HepG2 (cell line): ENCODE data around the gene MTURN. TPM values are rescaled to one million over a fixed set of nuclear protein-coding genes. Genes with fewer than 3 reads are reported as not detected.

ENCODE experiments used
- ATAC-seq: fragments of 200-7000 bp; cut with Tn5 transposase; 3 replicates; pipeline ENCODE4 v1.9.1; 2020; ENCODE audit warnings: mild to moderate bottlenecking, moderate library complexity
- BruUV-seq: library from RNA; stranded (reverse); fragments of 400-500 nt; replicated peaks from 2 replicates; lab custom pipeline; 2021; lab: Mats Ljungman, UMichigan
- CTCF ChIA-PET: fragments of 300-600 bp; formaldehyde crosslinking; extraction: SDS; loops from one replicate; lab custom pipeline; 2021; ENCODE audit warnings: low total read pairs, inconsistent platforms, low intra/inter-chr PET ratio; lab: Yijun Ruan, JAX
- POLR2A ChIA-PET: fragments of 350-600 bp; sonication (Branson Sonifier 250); formaldehyde crosslinking; loops from one replicate; lab custom pipeline; 2020; ENCODE audit warnings: antibody characterized with exemption, inconsistent platforms; lab: Yijun Ruan, JAX
- DNase-seq: peaks from one replicate; pipeline ENCODE4 v3.0.0-alpha.2; 2015; ENCODE audit warnings: low spot score
- FAIRE-seq: peaks from 3 replicates; lab custom pipeline; 2011; peaks lifted over from hg19 to GRCh38; lab: Jason Lieb, UNC
- H2AFZ ChIP-seq: one replicate; pipeline ENCODE4 v1.6.1; 2011; ENCODE audit warnings: low read length, inconsistent platforms
- H3K27ac ChIP-seq: fragments of 300-600 bp; 3 replicates; pipeline ENCODE4 v1.8.0; 2011; ENCODE audit warnings: mixed run types, mild to moderate bottlenecking, mixed read lengths, low read length, inconsistent platforms; ENCODE audit not compliant: insufficient read depth; ENCODE audit errors: extremely low read length
- H3K27me3 ChIP-seq, 2 experiments: fragments of 200-600 bp in 1 of 2; 2 replicates in 1 of 2; 3 replicates in 1 of 2; pipeline versions ENCODE4 v1.6.0 to v1.8.0; 2011; ENCODE audit warnings: low read length in 2 of 2, mild to moderate bottlenecking in 2 of 2, moderate library complexity in 2 of 2, inconsistent platforms in 1 of 2; ENCODE audit not compliant: insufficient read depth in 2 of 2, control insufficient read depth in 1 of 2
- H3K36me3 ChIP-seq, 2 experiments: fragments of 200-600 bp in 1 of 2; replicated peaks in 1 of 2; 2 replicates in 1 of 2; 3 replicates in 1 of 2; pipeline versions ENCODE4 v1.5.1 to v1.8.0; 2011; ENCODE audit warnings: low read length in 2 of 2, inconsistent platforms in 1 of 2; ENCODE audit not compliant: insufficient read depth in 2 of 2, control insufficient read depth in 1 of 2
- H3K4me1 ChIP-seq: 2 replicates; pipeline ENCODE4 v1.5.1; 2012; ENCODE audit warnings: low read length, inconsistent platforms; ENCODE audit not compliant: insufficient read depth
- H3K4me2 ChIP-seq: 2 replicates; pipeline ENCODE4 v1.6.0; 2011; ENCODE audit warnings: low read depth, low read length, inconsistent platforms
- H3K4me3 ChIP-seq, 3 experiments: fragments of 200-600 bp in 1 of 3; sonication (generic), shearing (Covaris generic) in 1 of 3; replicated peaks in 1 of 3; 2 replicates each; pipeline ENCODE4 v1.5.1; 2011 to 2016; ENCODE audit warnings: low read length in 3 of 3, inconsistent platforms in 2 of 3, low read depth in 2 of 3, mild to moderate bottlenecking in 2 of 3, control low read depth in 1 of 3, mixed read lengths in 1 of 3; ENCODE audit not compliant: insufficient read depth in 1 of 3
- H3K79me2 ChIP-seq: one replicate; pipeline ENCODE4 v1.6.1; 2011; ENCODE audit warnings: low read length, inconsistent platforms; ENCODE audit not compliant: insufficient read depth
- H3K9ac ChIP-seq: 2 replicates; pipeline ENCODE4 v1.6.0; 2011; ENCODE audit warnings: mild to moderate bottlenecking, low read depth, low read length, inconsistent platforms; ENCODE audit not compliant: insufficient read depth
- H3K9me3 ChIP-seq: 2 replicates; pipeline ENCODE4 v1.5.1; 2012; ENCODE audit warnings: mild to moderate bottlenecking, low read length
- H4K20me1 ChIP-seq: 2 replicates; pipeline ENCODE4 v1.6.0; 2011; ENCODE audit warnings: inconsistent platforms, mild to moderate bottlenecking, low read length, moderate library complexity; ENCODE audit not compliant: insufficient read depth
- CREB1 ChIP-seq, 2 experiments: fragments of 450-650 bp in 1 of 2; IDR thresholded peaks; 2 replicates each; pipeline ENCODE4 v1.6.1; 2016 to 2017; ENCODE audit warnings: control low read depth in 1 of 2, mild to moderate bottlenecking in 1 of 2, missing compliant biosample characterization in 1 of 2, missing genetic modification characterization in 1 of 2
- GABPA ChIP-seq, 2 experiments: IDR thresholded peaks; 2 replicates each; pipeline ENCODE4 v1.6.1; 2011 to 2016; ENCODE audit warnings: low read depth in 2 of 2, low read length in 1 of 2, missing biosample characterization in 1 of 2, missing genetic modification characterization in 1 of 2
- PRMT3 ChIP-seq: sonication (generic); formaldehyde crosslinking; IDR thresholded peaks from 2 replicates; pipeline ENCODE4 v1.8.1; 2022; ENCODE audit warnings: low read depth, mild to moderate bottlenecking, moderate library complexity, missing genetic modification reagents, borderline replicate concordance
- SNRNP70 ChIP-seq: fragments of 200-400 bp; formaldehyde crosslinking; IDR thresholded peaks from 2 replicates; pipeline ENCODE4 v1.6.1; 2017; ENCODE audit warnings: mild to moderate bottlenecking, low read depth, low read length, moderate library complexity
- TBP ChIP-seq: sonication (generic); formaldehyde crosslinking; IDR thresholded peaks from 2 replicates; pipeline ENCODE4 v1.5.0; 2020; ENCODE audit warnings: missing genetic modification reagents
- TBX3 ChIP-seq: fragments of 450-650 bp; IDR thresholded peaks from 2 replicates; pipeline ENCODE4 v1.6.1; 2017; ENCODE audit warnings: antibody characterized with exemption, mild to moderate bottlenecking, inconsistent platforms, borderline replicate concordance
- WGBS: methylation state at CpG from one replicate; pipeline ENCODE4 v1.1.6; 2017; ENCODE audit warnings: low lambda C conversion rate; 5-methylcytosine and 5-hydroxymethylcytosine counted together
- in situ Hi-C: cut with HindIII; loops from 2 replicates; pipeline ENCODE4 v1.10.0; 2017; ENCODE audit warnings: low pct_unique_long_range_greater_than_20kb; ENCODE audit not compliant: extremely low pct_ligation_motif_present
- intact Hi-C: fragments of 100-400 bp; cut with micrococcal nuclease; formaldehyde crosslinking; loops from one replicate; pipeline ENCODE4 v1.10.0; 2022; ENCODE audit not compliant: unreplicated experiment
- polyA plus RNA-seq, 8 experiments: library from polyadenylated mRNA; depleted of rRNA in 3 of 8; stranded (reverse) in 7 of 8; unstranded in 1 of 8; fragments of >200 nt; fragmentation: Illumina TruSeq in 4 of 8; extraction: Trizol in 4 of 8; gene quantifications; 2 replicates each; pipeline versions ENCODE4 v1.2.1 to v1.2.3, GENCODE V29; 2011 to 2016; ENCODE audit warnings: low read depth in 4 of 8, missing spikeins in 1 of 8, mixed read lengths in 1 of 8; ENCODE audit not compliant: insufficient read depth in 1 of 8
- total RNA-seq, 5 experiments: library from RNA; depleted of rRNA; stranded (reverse); fragments of >200 nt; fragmentation: Illumina TruSeq; extraction: Trizol; gene quantifications; 2 replicates each; pipeline ENCODE4 v1.2.3, GENCODE V29; 2016; ENCODE audit warnings: low read depth in 1 of 5
- TF ChIP-seq, protein P1 (sequence below): sonication (generic); formaldehyde crosslinking; IDR thresholded peaks from 2 replicates; pipeline ENCODE4 v1.4.0; 2020; ENCODE audit warnings: missing genetic modification reagents, low read depth, mild to moderate bottlenecking, borderline replicate concordance

MTURN gene
- total and polyA plus RNA-seq, 2 of the 13 experiments (the other 11 are each of a cell fraction or from before 2014, with no cell fraction given), result 5.7 to 7.2 TPM

DNA sequence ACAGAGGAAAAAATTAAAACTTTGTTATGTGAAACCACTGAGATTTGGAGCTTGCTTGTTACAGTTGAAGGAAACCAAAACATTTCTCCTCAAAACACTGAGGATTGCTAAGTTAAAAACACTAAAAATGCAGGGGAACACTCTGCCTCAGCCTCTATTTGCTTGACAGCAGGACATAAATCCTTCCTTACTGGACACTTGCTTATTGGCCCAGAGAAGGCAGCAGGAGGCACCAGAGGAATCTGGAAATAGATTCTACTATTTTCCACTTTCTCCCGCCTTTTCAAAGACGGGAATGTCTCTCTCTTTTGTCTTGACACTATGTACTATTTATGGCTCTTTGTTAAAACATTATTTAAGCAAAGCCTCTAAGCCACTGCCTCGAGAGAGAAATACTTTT is 67.9 kb downstream of the MTURN start (continued):
- TF ChIP-seq, protein P1, sequence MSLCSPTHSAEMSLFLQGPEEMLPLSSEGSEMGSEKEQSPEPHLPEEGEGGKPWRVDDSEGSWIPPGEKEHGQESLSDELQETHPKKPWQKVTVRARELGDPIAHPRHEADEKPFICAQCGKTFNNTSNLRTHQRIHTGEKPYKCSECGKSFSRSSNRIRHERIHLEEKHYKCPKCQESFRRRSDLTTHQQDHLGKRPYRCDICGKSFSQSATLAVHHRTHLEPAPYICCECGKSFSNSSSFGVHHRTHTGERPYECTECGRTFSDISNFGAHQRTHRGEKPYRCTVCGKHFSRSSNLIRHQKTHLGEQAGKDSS (CRISPR knock-in tag), result no peak
- no peak for TF ChIP-seq SNRNP70
- no peak for TF ChIP-seq CREB1 (IDR thresholded peaks at IDR 0.05)
- no peak for TF ChIP-seq CREB1 (CRISPR knock-in tag; IDR thresholded peaks at IDR 0.05)
- no peak for TF ChIP-seq TBX3
- TF ChIP-seq TBP (CRISPR knock-in tag), result no peak
- TF ChIP-seq PRMT3 (CRISPR knock-in tag), result no peak

DNA sequence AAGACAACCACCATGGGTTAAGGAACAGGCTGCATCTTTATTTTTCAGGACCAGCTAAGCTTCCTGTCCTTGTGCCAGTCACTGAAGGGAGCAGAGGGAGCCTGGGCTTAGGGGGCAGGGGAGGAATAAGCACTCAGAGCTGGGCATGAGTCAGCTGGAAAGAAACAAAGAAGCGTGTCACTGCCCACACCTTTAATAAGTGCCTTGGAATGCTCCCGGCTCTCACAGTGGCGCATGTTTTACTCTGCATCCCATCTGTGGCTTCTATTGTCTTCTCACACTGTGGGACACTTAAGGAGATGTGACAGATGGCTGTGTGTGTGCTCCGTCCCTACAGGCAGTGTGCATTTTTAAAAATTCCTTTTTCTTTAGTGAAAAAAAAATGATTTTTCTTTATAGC is 71.7 kb downstream of the MTURN start:
- DNase-seq, result no peak
- no peak for FAIRE-seq
- Histone ChIP-seq H3K4me1 (peaks cover 17% of the 10 kb centered on the region), H3K4me2 (peak overlapping the region; percentile 65), H3K79me2 (no peaks in the 10 kb centered on the region), H2AFZ (no peak overlapping the region), H3K4me3 (no peak overlapping the region), H4K20me1 (no peaks in the 10 kb centered on the region), H3K36me3 (no peaks in the 10 kb centered on the region), H3K27me3 (peaks cover 2 to 11% of the 10 kb centered on the region in 2 experiments; a peak in 2 of 5 replicates), H3K9ac (no peak overlapping the region), H3K27ac (no peak overlapping the region), H3K9me3 (no peaks in the 10 kb centered on the region)
- TF ChIP-seq GABPA (IDR thresholded peaks at IDR 0.05; ENCODE audit: low read depth, low read length), result no peak
- no peak for TF ChIP-seq GABPA (CRISPR knock-in tag; IDR thresholded peaks at IDR 0.05; ENCODE audit: low read depth)
- intact Hi-C loops (no loop called here), in situ Hi-C loops (no loop called here)
- CTCF ChIA-PET, result no interaction called here
- POLR2A ChIA-PET, result no interaction called here
- BruUV-seq, result no TSS peak
- peak; percentile 50 for ATAC-seq
- 17% methylated on average over 4 of the region's 4 CpGs for WGBS
